Measurements from ENCODE around the gene SATB2. TPM values are rescaled to one million over a fixed set of nuclear protein-coding genes. Genes with fewer than 3 reads are reported as not detected.

Gene SATB2
- total RNA-seq, 1 donor from 2014 or later, result 1.1 TPM

DNA sequence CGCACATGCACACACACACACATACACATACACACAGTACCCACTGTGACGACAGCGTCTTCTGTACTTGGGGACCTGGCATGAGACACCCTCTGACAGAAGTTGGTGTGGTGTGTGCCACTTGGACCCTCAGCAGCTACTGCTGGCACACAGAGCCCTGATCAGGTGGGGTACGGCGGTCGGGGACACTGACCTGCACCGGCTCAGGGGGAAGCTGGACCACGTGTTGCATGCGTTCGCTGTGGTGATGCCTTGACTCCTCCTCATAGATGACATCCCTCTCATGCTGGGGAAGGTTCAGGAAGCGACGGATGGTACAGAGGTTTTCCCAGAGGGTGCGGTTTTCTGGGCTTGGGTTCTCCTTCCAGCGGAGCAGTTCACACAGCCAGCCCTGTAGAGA is 149.2 kb downstream of the SATB2 start:
- ATAC-seq (no peak), DNase-seq (ENCODE audit: missing footprints) (no peak)
- intact Hi-C loops (cut with DNase I), result no loop called here

DNA sequence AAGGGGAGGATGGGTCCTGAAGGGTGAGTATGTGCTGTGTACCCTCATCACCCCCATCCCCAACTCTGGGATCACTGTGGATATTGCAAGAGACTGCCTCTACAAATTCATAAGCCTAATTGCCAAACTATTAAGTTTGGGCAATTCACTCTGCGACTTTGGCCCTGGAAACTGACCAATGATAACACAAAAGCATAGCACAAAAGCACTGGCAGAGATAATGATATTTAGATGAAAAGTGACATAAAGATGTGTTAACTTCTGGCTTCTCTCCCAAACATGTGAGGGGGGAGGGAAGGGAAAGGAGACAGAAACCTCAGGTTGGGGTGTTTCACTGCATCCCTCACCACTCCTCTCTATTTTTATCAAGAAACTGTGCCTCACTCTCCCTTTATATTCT is 150.3 kb downstream of the SATB2 start:
- no peak for ATAC-seq
- intact Hi-C loops (cut with DNase I), result no loop called here

DNA sequence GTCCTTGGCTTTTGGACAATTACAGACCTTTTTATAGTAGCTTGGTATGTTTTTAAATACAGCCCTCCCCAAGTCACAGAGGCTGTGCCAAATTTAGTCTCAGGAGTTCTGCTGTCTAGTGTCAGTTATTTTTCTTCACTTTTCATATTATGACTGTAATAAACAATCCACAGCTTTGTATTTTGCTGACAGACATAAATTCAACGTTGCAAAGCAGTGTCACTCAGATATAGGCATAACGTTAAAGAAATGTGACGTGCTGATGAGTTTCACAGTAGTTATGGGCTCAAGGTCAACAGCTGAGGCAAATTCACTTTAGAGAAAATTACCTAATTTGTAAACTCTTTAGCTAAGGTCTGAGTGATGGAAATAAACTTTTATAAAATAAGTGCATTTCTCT is 151.6 kb downstream of the SATB2 start:
- intact Hi-C loops (cut with DNase I), result no loop called here

More for the DNA sequence above, 150.3 kb downstream of the SATB2 start:
- no peak for DNase-seq (ENCODE audit: missing footprints)

DNA sequence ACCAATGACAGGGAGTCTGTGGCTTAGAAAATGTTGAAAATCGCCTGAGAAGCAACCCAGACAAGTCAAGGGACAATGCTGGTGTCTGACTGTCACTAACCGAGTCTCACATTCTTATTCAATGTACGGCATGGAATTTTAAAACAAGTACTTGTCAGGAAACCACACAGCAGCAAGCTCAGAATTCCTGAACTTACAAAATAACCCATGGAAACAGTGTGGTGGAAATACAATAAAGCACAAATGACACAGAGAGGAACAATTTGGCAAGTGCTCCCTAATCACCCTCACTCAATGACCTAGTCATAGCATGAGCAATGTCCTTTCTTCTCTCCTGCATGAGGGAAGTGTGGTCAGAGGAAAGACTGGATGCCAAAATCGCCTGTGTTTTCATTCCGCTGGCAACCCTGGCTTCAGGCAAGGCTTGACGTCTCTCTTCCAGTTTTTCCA is 154.0 kb downstream of the SATB2 start:
- intact Hi-C loops (cut with DNase I), result no loop called here
- ATAC-seq (no peak), DNase-seq (ENCODE audit: missing footprints) (no peak)

More for the DNA sequence above, 151.6 kb downstream of the SATB2 start:
- DNase-seq (ENCODE audit: missing footprints) (no peak), ATAC-seq (no peak)

DNA sequence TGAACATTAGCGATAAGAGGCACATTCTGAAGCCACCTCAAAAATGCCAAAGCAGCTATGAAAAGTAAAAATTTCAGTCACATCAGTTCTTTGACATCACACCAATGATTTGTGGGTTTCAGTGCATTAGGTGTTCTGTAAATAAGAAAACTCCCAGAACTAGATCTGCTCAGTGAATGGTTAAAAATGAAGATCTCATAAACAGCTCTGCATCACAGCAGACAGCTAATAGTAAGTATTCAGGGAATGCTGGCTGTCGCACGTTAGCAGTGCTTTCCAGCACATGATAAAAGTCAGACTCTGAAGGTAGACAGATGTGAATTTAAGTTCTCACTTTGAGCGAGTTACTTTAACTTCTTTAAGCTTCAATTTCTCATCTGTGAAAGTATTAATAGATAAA is 154.9 kb downstream of the SATB2 start:
- ATAC-seq (no peak), DNase-seq (ENCODE audit: missing footprints) (no peak)
- intact Hi-C loops (cut with DNase I), result no loop called here

DNA sequence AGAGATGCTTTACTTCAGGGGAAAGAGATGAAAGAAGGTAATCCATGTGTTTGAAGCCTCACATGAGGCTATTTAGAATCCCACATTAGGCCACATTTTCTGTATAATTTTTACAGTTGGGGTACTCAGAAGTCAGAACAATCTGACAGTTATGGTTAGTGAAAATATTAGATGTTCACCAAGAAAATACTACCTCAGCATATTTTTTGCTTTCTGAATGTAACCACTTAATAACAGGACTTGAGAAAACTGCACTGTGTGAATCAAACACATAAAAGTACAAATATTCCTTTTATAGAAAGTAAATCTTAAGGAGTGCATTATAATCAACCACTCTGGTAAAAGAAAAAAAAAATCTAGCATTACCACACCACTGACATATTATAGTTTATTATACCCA is 169.3 kb downstream of the SATB2 start:
- DNase-seq (ENCODE audit: missing footprints) (no peak), ATAC-seq (no peak)
- intact Hi-C loops (cut with DNase I), result no loop called here

DNA sequence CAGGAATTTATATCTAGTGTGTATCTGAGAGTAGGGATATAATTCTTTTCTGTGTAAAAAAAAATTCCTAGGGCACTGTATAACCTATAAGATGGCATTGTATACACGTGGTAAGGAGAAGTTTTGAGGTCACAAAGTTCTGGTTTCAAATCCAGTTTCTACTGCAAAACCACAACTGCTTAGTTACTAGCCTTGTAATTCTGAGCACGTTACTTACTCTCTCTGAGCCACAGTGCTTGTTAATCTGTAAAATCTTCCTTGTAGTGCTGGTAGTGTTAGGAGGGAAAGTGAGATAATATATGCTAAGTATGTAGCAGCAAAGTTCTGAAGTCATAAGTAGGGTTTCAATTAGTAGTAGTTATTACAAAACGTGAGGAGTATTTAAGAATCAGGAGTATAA is 175.4 kb downstream of the SATB2 start:
- ATAC-seq, result no peak
- intact Hi-C loops (cut with DNase I), result no loop called here
- DNase-seq (ENCODE audit: missing footprints), result no peak

DNA sequence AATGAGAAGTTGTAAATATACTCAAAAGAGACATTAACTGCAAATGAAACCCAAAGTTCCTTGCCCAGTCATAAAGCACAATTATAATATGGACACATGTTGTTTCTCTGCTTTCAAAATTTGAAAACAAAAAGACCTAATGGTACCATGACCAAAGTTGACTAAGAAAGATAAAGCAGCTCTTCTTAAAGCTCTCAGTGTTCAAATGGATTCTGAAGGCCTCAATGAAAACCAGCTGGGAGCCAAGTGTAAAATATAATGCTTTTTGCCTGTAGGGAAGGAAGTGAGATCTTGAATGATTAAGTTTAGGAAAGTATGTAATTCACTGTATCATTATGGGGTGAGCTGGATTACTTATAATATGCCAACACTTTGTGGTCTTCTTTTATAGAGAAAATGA is 178.6 kb downstream of the SATB2 start:
- intact Hi-C loops (cut with DNase I), result no loop called here
- DNase-seq (ENCODE audit: missing footprints) (no peak), ATAC-seq (no peak)

DNA sequence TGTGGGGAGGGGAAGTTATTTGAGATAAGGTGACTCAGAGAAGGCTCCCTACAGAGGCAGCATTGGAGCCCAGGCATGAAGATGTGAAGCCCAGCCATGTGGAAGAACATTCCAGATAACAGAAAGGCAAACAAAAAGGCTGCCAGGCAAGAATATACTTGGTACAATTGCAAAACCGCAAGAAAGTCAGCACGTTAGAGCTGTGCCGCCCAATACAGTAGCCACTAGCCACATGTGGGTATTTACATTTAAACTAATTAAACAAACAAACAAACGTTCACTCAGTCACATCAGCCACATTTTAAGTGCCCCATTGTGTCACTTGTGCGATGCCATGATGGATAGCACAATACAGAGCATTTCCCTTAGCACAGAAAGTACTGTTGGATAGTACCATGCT is 179.6 kb downstream of the SATB2 start:
- DNase-seq (ENCODE audit: missing footprints) (no peak), ATAC-seq (no peak)
- intact Hi-C loops (cut with DNase I), result no loop called here

DNA sequence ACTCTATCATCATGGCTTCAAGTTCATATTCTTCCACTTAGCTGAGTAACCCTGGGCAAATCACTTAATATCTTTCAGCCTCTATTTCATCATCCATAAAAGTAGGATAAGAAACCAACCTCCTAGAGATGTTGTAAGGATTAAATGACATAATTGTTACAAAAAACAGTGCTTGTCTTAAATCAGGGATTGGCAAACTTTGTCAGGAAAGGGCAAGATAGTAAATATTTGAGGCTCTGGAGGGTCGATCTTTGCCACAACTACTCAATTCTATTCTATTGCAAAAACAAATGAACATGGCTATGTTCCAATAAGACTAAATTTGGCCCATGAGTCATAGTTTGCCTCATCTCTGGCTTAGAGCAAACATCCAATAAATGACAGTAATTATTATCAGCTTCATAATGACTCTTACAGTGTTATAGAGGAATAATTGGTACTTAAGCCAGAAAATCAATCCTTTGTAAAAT is 184.7 kb downstream of the SATB2 start:
- ATAC-seq, result no peak
- no peak for DNase-seq (ENCODE audit: missing footprints)
- intact Hi-C loops (cut with DNase I), result no loop called here

DNA sequence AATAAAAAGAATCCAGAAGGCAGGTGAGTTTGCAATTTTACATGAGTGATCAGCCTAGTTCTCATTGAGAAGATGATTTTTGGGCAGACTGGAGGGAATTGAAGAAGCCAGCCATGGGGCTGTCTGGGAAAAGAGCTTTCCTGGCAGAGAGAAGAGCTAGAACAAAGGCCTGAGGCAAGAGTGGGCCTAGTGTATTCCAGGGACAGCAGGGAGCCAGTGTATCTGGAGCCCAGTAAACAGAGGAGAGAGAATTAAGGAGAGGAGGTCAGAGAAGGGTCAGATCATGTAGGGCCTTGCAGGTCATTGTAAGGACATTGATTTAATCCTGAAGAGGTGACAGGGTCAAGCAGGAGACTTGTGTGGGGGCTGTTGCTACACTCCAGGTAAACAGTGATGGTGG is 195.8 kb downstream of the SATB2 start:
- intact Hi-C loops (cut with DNase I), result no loop called here
- ATAC-seq (no peak), DNase-seq (ENCODE audit: missing footprints) (no peak)

DNA sequence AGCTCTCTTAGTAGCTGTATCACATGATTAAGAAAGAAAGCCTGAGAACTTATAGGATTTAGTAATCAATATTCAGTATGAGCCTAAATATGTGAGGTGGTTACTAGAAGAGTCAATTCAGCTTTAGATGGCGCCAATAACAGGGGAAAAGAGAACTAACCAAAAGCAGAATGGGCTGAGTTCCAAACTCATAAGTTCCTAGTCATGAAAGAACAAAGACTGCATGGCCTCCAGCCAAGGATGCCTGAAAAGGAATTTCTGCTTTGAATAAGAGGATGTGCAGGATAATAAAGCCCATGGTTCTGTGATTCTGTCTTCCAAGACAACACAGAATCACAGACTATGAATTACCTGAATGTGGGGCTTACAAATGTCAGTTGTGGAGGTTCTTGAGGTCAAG is 196.5 kb downstream of the SATB2 start:
- intact Hi-C loops (cut with DNase I), result no loop called here
- DNase-seq (ENCODE audit: missing footprints) (no peak), ATAC-seq (no peak)

DNA sequence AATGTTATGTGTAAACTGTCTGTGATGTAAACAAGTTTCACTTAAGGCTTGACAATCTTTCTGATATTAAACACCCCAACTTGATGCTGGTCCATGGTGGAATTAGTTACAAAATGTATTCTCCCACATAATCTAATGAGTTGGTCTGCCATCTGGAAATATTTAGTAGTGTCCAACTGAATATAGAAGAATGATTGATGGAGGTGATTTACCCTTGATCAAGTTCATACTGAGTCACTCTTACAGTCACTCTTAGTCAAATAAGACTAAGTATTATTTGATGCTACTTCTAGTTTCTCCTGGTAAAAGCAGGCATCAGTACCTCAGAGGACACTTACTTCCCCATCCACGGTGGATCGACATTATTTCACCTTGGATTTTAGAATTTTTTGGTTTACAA is 198.1 kb downstream of the SATB2 start:
- ATAC-seq, result no peak
- intact Hi-C loops (cut with DNase I), result no loop called here
- DNase-seq (ENCODE audit: missing footprints), result no peak

DNA sequence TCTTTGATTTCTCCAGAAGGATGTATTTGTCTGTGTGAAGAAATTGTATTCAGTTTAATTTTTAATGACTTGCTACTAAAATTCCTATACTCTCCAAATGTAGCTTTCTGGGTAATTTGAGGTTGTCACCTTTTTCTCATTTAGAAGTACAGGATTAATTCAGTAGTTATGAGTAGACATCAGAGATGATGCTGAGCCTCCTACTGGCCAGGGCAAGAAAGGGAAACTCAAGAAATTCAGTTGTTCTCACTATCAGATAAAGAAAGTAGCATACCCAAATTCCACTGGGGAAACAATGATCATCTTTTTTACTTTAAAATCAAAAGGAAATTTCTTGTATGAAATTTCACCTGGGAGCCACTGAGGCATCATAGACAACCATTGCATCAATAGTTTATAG is 199.4 kb downstream of the SATB2 start:
- intact Hi-C loops (cut with DNase I), result no loop called here
- DNase-seq (ENCODE audit: missing footprints), result no peak
- no peak for ATAC-seq

DNA sequence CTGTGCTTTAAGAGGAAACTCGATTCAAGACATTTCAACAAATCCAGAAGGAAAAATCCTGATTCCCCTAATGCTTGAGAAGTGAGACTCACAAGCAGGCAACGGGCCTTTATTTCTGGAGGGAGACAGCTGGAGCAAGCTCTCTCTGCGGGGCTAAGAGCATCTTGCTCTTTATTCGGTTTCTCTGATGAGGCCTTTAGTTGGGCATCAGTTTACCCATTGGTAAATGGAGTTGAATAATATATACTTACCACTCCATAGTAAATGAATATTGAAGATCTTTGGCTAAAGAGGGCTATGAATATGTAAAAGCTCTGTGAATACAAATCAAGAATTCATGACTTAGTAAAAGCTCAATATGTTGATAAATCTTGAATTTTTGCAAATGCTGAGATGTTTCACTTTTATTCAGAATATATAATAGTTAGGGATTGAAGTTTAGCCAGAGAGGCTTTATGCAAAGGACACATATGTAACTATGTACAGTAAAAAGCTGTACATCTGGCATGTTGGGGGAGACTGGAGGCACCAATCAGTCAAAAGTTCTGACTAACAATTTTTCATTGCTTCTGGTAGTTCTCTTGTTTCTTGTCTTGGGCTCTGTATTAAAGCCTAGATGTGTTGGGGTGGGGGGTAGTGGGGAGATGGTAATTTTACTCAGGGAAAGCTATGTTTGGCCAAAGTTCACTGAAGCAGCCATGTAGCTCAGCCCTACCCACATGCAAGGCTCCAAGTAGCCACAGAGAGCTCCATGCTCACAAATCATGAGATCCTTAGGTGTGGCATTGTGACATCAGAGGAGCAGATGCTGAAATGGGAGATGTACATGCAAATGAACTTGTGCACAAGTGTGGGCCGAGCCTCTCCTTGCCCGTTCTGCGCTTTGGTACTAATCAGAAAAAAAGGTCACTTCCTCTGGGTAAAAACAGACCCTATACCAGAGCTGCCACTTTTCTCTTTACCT is 200.2 kb downstream of the SATB2 start:
- ATAC-seq (no peak), DNase-seq (ENCODE audit: missing footprints) (no peak)
- intact Hi-C loops (cut with DNase I), result no loop called here

DNA sequence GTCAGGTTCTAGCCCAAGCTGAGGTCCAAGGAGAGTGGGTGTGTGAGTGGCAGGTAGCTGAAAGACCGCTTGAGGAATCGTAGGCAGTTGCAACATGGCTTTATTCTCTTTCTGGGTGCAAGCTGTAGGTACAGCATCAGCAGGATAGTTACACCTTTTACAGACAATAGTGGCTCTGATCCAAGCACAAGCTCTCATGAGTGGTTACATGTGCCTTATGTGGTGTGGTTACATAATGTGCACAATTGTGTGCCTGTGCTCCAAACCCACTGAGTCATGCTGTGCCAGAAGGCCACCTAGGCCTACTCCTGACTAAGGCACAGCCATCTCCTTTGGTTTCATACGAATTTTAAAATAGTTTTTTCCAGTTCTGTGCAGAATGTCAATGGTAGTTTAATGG is 227.6 kb downstream of the SATB2 start:
- intact Hi-C loops (cut with DNase I), result no loop called here
- DNase-seq (ENCODE audit: missing footprints) (no peak), ATAC-seq (no peak)

DNA sequence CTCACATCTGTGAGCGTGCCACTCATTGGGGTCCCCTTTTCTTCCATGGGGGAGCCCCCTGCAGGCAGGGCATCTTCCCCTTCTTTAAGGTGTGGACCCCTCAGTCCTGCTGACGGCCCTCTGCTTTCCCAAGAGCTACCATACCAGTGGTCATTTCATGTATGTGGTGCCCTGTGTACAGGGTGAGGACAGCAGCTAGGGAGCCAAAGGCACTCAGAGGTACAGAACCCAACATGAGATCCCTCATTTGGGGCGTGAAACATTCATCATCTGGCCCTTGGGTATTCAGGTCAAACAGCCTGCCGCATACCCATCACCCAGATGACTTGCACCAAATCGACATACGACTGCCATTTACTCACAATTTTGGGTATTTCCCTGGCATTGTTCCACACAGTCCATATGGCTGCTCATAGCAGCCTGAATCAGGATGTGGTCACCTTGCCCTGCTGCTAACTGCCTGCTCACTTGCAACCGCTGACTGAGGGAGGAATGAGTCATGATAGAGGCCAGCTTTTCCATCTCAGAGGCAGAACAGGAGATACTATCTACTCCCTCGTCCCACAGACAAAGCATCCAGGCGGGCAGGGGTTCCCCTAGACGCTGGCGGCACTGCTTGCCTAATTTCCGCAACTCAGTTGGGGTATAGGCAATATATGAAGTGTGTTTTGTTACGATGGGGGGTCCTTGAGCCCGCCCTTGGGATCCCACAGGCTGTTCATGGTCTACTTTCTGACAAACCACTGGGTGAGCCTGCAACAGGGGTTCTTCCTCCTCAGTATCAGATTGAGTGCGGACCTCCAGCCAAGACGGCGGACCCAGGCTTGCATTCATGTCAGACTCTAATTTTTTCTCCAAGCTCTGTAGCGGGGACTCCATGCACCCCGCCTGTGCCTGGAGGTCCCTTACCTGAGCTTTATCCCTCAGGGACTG is 228.6 kb downstream of the SATB2 start:
- DNase-seq (ENCODE audit: missing footprints), result no peak
- intact Hi-C loops (cut with DNase I), result no loop called here
- ATAC-seq, result no peak

DNA sequence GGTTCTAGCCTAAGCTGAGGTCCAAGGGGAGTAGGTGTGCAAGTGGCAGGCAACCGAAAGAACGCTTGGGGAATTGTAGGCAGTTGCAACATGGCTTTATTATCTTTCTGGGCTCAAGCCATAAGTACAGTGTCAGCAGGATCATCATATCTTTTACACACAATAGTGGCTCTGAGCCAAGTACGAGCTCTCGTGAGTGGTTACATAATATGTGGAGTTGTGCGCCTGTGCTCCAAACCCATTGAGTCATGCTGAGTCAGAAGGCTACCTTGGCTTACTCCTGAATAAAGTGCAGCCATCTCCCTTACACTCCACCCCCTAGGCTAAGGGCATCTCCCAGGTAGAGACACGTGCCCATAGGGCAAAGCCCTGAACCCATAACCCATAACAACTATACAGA is 233.9 kb downstream of the SATB2 start:
- intact Hi-C loops (cut with DNase I), result no loop called here
- ATAC-seq, result no peak

DNA sequence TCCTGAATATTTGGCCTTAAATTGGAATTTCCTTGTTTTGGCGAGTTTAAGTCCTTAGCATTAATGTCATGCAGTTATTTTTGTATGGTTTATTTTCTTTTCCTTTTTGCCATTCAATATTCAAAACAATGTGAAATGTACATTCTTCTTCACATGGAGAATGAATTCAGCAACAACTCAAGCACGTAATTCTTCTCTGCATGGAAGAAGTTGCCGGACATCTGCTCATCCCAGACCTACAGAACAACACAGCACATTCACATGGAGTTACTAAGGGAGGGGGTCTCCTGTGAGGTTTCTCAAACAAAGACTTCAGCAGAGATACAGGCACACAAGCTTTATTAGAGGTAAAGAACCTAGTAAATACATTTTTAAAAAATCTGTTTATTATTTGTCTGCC is 236.8 kb downstream of the SATB2 start:
- ATAC-seq (no peak), DNase-seq (ENCODE audit: missing footprints) (no peak)
- intact Hi-C loops (cut with DNase I), result no loop called here

More for the DNA sequence above, 233.9 kb downstream of the SATB2 start:
- DNase-seq (ENCODE audit: missing footprints), result no peak

DNA sequence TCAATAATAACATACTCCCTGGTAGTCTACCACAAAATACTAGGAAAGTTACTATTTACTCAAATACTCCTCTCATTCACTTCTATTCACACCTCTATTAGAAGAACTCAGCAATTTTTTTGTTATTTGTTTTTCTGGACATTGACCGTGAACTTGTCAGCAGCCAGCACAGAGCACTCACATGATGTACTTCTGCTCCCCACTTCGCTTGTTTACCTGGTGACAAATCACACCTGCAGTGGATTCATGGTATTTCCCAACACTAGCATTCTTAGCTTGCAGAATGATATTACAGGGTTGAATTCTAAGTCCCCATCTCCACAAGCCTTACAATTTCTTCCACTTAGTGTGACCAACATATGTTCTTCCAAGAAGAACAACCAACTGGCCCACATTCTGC is 238.2 kb downstream of the SATB2 start:
- intact Hi-C loops (cut with DNase I), result no loop called here
- ATAC-seq, result no peak
- DNase-seq (ENCODE audit: missing footprints), result no peak
